Activated T-helper 2 cell treated with anti-CD3 and anti-CD28 coated beads, Interferon-gamma antibody, Interleukin-2, Interleukin-4, amounts not matched to agents 10 μg/mL and 5 μg/mL and 100 μg/mL, durations not matched to agents 14 hours and 24 hours and 36 hours (primary cell): ENCODE measurements around the gene MCAM. TPM values are rescaled to one million over a fixed set of nuclear protein-coding genes. Genes with fewer than 3 reads are reported as not detected.

Experiments used
- DNase-seq: peaks from one replicate; pipeline ENCODE4 v3.0.0; 2021; ENCODE audit warnings: low spot score
- H3K27ac Mint-ChIP-seq: one replicate; pipeline ENCODE4 v1.8.0; 2021; ENCODE audit warnings: mixed read lengths
- H3K27me3 Mint-ChIP-seq: one replicate; pipeline ENCODE4 v1.8.0; 2021; ENCODE audit warnings: low read depth, mixed read lengths
- H3K36me3 Mint-ChIP-seq: one replicate; pipeline ENCODE4 v1.8.0; 2021; ENCODE audit warnings: low read depth, mixed read lengths
- H3K4me1 Mint-ChIP-seq: one replicate; pipeline ENCODE4 v1.8.0; 2021; ENCODE audit warnings: low read depth, mixed read lengths
- H3K4me3 Mint-ChIP-seq: one replicate; pipeline ENCODE4 v1.8.0; 2021; ENCODE audit warnings: low read depth, mild to moderate bottlenecking, moderate library complexity, mixed read lengths
- H3K9me3 Mint-ChIP-seq: one replicate; pipeline ENCODE4 v1.8.0; 2021; ENCODE audit warnings: mixed read lengths
- intact Hi-C: fragments of 100-400 bp; cut with micrococcal nuclease; formaldehyde crosslinking; loops from one replicate; pipeline ENCODE4 v1.15.1; 2023
- total RNA-seq: library from RNA; stranded (reverse); gene quantifications from 2 replicates; pipeline ENCODE4 v1.2.3, GENCODE V29; 2022

The MCAM gene
- total RNA-seq, 1 donor from 2014 or later, result 6.0 TPM

DNA sequence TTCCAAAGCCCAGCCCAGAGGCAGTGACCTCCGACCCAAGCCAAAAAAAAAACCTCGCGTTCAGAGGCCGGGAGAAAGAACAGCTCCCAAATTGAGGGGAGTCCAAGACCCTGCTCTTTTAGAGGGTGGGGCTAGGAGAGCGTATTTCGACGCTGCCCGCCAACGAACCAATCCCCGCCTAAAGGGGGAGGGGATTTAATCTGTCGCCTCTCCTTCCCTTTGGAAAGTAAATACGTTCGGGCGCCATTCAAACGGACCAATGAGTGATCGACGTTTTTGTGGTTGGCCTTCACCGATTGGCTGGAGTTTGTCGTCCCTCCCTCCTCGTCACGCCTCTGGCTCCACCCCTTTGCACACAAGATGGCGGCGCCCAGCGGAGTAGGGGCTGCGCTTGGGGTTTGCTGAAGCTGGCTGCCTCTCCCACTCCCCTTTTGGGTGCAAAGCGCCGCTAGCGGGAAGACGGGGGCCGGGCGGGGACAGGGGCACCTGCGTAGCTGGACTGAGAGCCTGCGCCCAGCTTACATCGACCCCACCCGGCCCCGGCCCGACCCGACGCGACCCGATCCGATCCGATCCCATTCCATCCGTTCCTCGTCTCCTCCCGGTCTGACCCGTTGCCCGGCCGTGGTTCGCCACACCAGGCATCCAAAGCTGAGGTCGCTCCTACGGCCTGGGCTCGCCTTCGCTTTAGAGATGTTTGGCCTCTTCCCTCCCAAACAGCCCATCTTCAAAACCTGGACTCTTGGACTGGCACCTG, 17.4 kb upstream of the MCAM start, which contains the start of gene RNF26:
Gene RNF26, plus strand, starts transcription at position 354 of the 757 bp plus-strand sequence. CDS start 596 bp downstream, outside the sequence.
- Mint-ChIP-seq H3K27ac (peak within 1 kb of the TSS; percentile 99), H3K27me3 (peaks cover 22% of the 10 kb centered on the region), H3K9me3 (no peaks in the 10 kb centered on the region), H3K4me1 (peaks cover 40% of the 10 kb centered on the region), H3K36me3 (peaks cover 18% of the 10 kb centered on the region), H3K4me3 (peak within 1 kb of the TSS; percentile 100)
- peak; percentile 93 for DNase-seq
- intact Hi-C loops, result loop anchor here (1.0 to 5.0 kb wide), 4 partner anchors 14 to 267 kb away; partner anchors contain the start of gene VPS11

DNA sequence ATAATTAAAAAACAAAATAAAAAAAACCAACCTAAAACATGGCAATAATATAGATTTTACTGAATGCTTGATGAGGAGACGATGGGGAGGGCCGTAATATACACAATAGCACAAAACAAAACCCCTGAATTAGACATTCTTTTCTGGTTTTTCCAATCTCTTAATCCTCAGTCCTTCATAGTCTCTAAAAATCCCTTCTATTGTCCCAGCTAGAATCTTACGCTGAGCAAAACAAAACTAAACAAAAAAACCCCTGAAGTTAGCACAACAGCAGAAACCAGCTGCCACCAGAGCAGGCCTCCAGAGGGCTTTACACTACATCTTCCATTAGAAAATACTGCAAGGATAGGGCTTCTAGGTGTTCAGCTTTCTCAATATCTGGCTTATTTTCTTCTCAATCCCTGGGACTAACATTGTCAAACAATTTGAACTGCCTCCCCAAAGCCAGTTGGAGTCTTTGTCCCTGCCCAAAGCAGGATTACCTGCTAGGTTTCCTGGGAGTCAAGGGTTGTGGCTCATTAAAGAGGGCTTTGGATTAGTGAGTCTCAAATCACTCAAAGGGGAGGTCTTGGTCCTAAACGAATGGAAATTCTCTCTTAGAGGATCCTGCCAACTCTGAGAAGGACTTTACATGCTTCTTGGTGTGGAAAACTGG, 15.3 kb upstream of the MCAM start:
- H3K36me3 Mint-ChIP-seq, result peaks cover 8% of the 10 kb centered on the region
- no peak for DNase-seq
- peak overlapping the region; percentile 90 for H3K27ac Mint-ChIP-seq
- no peaks in the 10 kb centered on the region for H3K9me3 Mint-ChIP-seq
- peaks cover 14% of the 10 kb centered on the region for H3K27me3 Mint-ChIP-seq
- H3K4me1 Mint-ChIP-seq, result peaks cover 29% of the 10 kb centered on the region
- intact Hi-C loops, result loop anchor here (5.0 kb wide), 2 partner anchors 70 to 265 kb away; partner anchors contain the start of gene VPS11
- peak overlapping the region; percentile 22 for H3K4me3 Mint-ChIP-seq

DNA sequence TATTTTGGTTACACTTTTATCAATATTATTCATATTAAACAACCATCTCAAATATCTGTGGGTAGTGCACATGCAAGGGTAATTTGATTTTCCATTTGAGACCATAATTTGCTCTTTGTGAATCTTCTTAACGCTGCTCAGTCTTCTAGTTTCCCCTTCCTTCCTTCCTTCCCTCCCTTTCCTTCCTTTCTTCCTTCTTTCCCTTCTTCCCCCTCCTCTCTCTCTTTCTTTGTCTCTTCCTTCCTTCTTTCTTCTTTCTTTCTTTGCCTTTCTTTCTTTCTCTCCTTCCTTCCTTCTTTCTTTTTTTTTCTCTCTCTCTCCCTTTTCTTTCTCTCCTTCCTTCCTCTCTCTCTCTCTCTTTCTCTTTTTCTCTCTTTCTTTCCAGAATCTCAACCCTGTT, 13.3 kb upstream of the MCAM start:
- no peak overlapping the region for H3K4me3 Mint-ChIP-seq
- DNase-seq, result no peak
- intact Hi-C loops, result loop anchor here (5.0 kb wide), 2 partner anchors 68 to 263 kb away; partner anchors contain the start of gene VPS11

DNA sequence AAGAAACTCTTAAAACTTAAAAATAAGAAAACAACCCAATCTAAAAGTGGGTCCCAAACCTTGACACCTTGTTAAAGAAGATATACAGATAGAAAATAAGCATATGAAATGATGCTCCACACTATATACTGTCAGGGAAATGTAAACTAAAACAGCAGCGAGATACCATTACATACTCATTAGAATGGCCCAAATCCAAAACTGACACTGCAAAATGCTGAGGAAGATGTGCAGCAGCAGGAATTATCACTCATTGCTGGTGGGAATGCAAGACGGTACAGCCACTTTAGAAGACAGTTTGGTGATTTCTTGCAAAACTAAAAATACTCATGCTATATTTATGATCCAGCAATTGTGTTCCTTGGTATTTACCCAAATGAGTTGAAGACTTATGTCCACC, 12.4 kb upstream of the MCAM start:
- Mint-ChIP-seq H3K4me3 (no peak overlapping the region), H3K27me3 (peaks cover 14% of the 10 kb centered on the region), H3K9me3 (no peaks in the 10 kb centered on the region), H3K4me1 (peaks cover 10% of the 10 kb centered on the region), H3K36me3 (no peaks in the 10 kb centered on the region), H3K27ac (no peak overlapping the region)
- intact Hi-C loops, result no loop called here
- DNase-seq, result no peak

More for the DNA sequence above, 13.3 kb upstream of the MCAM start:
- Mint-ChIP-seq H3K9me3 (no peaks in the 10 kb centered on the region), H3K36me3 (no peaks in the 10 kb centered on the region), H3K27me3 (peaks cover 14% of the 10 kb centered on the region), H3K4me1 (peaks cover 14% of the 10 kb centered on the region), H3K27ac (no peak overlapping the region)

DNA sequence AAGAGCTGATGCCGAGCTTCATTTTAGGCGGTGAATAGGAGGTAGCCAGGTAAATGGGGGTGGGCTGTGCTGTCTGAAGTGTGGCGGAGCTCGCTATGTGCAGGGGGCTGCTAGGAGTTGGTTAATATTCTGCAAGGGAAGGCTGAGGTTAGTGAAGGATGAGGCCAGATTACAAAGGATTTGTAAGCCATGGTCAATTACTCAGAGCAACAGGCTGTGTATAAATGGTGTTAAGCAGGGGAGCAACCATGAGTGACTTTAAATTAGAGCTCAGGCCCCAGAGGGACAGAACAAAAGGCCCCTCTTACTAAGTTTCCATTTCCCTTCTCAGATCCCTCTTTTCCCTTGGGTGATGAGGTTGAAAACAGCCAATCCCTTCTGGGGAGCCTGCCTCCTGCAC, 7.3 kb upstream of the MCAM start:
- H3K27ac Mint-ChIP-seq, result no peak overlapping the region

DNA sequence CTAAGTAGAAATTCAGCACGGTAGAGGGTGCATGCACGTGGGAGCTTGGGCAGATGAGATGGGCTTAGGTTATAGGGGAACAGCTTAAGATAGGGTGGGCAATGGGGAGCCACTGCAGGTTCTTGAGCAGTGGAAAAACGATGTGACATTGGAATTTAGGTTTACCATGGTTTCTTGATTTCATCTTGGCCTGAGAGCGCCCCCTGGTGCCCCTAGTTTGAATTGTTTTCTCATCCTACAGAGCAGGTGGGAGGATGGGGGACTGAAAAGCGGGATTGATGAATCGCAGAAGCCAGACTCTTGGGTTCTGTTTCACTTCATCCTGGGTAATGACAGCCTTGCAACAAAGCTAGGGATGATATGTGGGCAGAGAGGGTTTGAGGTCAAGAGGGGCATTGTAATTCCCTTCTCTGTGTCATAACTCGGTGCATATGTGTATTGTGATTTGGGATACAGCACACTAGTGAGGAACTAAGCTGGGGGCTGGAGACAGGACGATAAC, 6.7 kb upstream of the MCAM start:
- Mint-ChIP-seq H3K4me3 (no peak overlapping the region), H3K9me3 (no peaks in the 10 kb centered on the region), H3K27ac (no peak overlapping the region), H3K36me3 (no peaks in the 10 kb centered on the region), H3K4me1 (peaks cover 16% of the 10 kb centered on the region), H3K27me3 (peaks cover 6% of the 10 kb centered on the region)
- peak; percentile 65 for DNase-seq
- intact Hi-C loops, result loop anchor here (5.0 kb wide), 1 partner anchor 116 kb away; the partner anchor contains the start of gene CBL

More for the DNA sequence above, 7.3 kb upstream of the MCAM start:
- Mint-ChIP-seq H3K4me3 (no peak overlapping the region), H3K9me3 (no peaks in the 10 kb centered on the region), H3K4me1 (peaks cover 15% of the 10 kb centered on the region), H3K36me3 (no peaks in the 10 kb centered on the region), H3K27me3 (peaks cover 2% of the 10 kb centered on the region)
- DNase-seq, result no peak
- intact Hi-C loops, result loop anchor here (5.0 kb wide), 1 partner anchor 117 kb away; the partner anchor contains the start of gene CBL

DNA sequence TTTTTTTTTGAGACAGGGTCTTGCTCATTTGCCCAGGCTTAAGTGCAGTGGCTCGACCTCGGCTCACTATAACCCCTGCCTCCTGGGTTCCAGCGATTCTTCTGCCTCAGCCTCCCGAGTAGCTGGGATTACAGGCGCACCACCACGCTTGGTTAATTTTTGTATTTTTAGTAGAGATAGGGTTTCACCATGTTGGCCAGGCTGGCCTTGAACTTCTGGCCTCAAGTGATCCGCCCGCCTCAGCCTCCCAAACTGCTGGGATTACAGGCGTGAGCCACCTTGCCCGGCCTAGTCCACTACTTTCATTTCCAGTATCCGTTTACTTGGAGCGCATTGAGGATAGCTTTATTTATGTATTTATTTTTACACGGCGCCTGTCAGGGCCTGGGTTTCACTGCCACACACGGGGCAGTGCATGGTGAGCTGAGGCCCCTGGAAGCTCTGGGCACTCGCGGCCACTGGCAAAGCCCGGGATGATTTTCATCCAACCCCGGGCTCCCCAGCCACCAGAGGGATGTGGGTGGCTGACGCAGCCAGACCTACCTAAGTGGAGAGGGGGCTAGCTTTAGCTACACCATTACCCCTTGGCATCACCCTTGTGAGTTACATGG, 6.1 kb upstream of the MCAM start:
- no peaks in the 10 kb centered on the region for H3K9me3 Mint-ChIP-seq
- intact Hi-C loops, result loop anchor here (5.0 kb wide), 1 partner anchor 116 kb away; the partner anchor contains the start of gene CBL
- DNase-seq, result no peak
- H3K27me3 Mint-ChIP-seq, result peaks cover 7% of the 10 kb centered on the region
- peaks cover 16% of the 10 kb centered on the region for H3K4me1 Mint-ChIP-seq
- no peaks in the 10 kb centered on the region for H3K36me3 Mint-ChIP-seq
- H3K27ac Mint-ChIP-seq, result no peak overlapping the region
- H3K4me3 Mint-ChIP-seq, result no peak overlapping the region

DNA sequence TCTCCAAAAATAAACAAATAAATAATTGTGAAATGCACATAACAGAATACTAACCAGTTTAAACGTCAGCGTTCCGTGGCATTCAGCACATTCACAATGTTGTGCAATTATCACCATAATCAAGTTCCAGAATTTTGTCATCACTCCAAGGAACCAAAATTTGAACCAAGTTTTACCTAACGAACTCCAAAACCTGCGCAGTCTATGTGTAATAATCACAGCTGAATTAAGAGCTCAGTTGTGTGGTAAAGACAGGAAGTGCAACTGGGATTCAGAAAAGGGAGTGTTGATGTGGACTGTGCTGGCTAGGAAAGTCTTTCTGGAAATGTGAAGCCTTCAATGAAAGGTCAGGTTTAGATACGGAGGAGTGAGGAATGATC, 5.4 kb upstream of the MCAM start:
- intact Hi-C loops, result loop anchor here (5.0 kb wide), 1 partner anchor 115 kb away; the partner anchor contains the start of gene CBL
- no peak for DNase-seq
- Mint-ChIP-seq H3K9me3 (no peaks in the 10 kb centered on the region), H3K4me1 (peaks cover 16% of the 10 kb centered on the region), H3K27me3 (peaks cover 12% of the 10 kb centered on the region), H3K27ac (no peak overlapping the region), H3K36me3 (no peaks in the 10 kb centered on the region), H3K4me3 (no peak overlapping the region)

DNA sequence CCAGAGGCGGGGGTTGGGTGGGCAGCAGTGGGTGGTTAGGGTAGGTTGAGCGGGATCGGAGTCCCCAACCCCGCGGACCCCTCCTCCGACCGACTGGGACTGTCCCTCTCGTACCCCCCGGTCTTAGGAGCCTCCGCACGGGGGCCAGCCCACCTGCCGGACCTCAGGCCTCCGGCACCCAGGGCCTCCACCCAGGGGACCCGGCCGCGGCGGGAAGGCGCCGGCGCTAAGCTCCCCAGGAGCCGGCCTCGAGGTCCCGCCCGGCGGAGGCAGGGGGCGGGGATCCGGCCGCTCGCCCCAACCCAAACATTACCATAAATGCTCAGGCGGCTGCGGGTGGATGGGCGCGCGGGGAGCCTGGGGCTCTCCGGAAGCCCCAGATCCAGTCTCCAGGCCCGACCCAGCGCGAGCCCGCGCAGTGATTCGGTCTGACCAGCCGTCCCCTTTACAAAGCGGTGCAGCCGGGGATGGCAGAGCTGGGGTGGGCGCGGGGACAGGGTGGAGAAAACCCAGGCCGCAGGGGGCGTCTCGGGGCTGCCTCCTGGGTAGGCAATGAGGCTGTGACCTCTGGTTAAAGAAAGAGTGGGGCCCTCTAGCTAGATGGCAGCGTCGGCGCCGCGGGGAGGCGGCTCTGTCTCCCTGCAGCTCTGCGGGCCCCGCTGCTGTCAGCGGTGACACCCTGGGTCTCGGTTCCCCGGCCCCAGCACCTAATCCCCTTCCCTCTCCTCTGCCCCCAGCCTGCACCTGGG, 4.0 kb upstream of the MCAM start:
- Mint-ChIP-seq H3K4me1 (peaks cover 16% of the 10 kb centered on the region), H3K27ac (peak overlapping the region; percentile 83), H3K36me3 (no peaks in the 10 kb centered on the region), H3K9me3 (no peaks in the 10 kb centered on the region), H3K27me3 (peaks cover 12% of the 10 kb centered on the region), H3K4me3 (peak overlapping the region; percentile 79)
- intact Hi-C loops, result loop anchor here (2.0 to 5.0 kb wide), 2 partner anchors 14 to 114 kb away; partner anchors contain the start of genes CBL and RNF26
- peak; percentile 63 for DNase-seq

DNA sequence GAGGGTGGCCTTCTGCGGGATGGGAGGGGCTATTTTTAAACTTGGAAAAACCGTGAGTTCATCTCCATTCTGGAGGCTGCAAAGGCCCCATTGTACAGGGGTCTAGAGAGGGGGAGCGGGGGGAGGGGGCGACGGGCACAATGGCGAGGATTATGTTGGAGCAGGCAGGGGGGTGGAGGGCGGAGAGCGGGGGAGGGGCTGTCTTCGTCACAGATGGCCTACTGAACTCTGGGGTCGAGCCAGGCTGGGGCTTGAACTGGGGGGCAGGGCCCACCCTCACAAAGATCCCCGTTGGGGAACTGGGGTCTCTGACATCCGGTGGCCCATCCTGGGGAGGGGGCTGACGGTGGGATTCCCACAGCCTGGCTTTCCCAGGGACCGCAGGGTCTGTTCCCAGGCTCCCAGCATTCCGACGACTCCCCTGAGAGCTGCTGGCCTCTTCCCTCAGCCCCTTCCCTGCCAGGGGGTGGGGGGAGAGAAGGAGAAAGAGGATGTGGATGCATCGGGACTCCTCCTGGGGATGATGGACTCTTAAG, 3.4 kb upstream of the MCAM start:
- H3K4me1 Mint-ChIP-seq, result peaks cover 16% of the 10 kb centered on the region
- H3K9me3 Mint-ChIP-seq, result no peaks in the 10 kb centered on the region
- H3K36me3 Mint-ChIP-seq, result no peaks in the 10 kb centered on the region
- H3K4me3 Mint-ChIP-seq, result no peak overlapping the region
- H3K27ac Mint-ChIP-seq, result no peak overlapping the region
- no peak for DNase-seq
- intact Hi-C loops, result loop anchor here (2.0 to 5.0 kb wide), 2 partner anchors 14 to 113 kb away; partner anchors contain the start of genes CBL and RNF26
- H3K27me3 Mint-ChIP-seq, result peaks cover 17% of the 10 kb centered on the region

DNA sequence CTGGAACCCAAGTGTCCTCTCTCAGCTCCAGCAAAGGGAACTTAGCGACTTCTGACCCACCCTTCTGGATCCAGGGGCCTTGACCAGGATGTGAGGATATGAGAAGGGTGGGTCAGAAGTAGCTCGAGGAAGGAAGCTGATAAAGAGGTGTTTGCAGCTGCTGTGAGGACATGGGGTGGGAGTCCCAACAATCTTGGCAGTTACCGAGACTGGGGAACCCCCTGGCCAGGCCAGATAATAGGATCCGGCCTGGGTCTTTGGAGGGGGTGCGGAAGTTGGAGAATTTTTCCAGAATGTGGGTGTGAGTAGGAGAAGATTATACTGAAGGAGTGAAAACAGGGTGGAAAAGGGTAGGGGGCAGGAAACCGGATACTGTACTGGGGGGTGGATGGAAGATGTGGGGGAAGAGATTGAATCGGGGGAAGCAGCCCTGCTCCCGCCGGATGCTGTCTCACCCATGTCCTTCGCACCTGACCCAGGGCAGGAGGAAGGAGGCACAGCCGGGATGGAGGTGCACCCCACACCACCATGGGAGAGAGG, 2.8 kb upstream of the MCAM start:
- Mint-ChIP-seq H3K36me3 (no peaks in the 10 kb centered on the region), H3K27ac (peak overlapping the region; percentile 44), H3K4me3 (peak overlapping the region; percentile 69), H3K9me3 (no peaks in the 10 kb centered on the region), H3K27me3 (peaks cover 19% of the 10 kb centered on the region), H3K4me1 (peaks cover 16% of the 10 kb centered on the region)
- intact Hi-C loops, result loop anchor here (2.0 to 5.0 kb wide), 2 partner anchors 15 to 112 kb away; partner anchors contain the start of genes CBL and RNF26
- no peak for DNase-seq
